ENCODE data around the gene F8. TPM values are rescaled to one million over a fixed set of nuclear protein-coding genes. Genes with fewer than 3 reads are reported as not detected.

F8 gene
- polyA plus RNA-seq (2013, experiment 1 of 2) = 1.0 TPM
- 1.4 TPM for polyA plus RNA-seq (2013, experiment 2 of 2)

DNA sequence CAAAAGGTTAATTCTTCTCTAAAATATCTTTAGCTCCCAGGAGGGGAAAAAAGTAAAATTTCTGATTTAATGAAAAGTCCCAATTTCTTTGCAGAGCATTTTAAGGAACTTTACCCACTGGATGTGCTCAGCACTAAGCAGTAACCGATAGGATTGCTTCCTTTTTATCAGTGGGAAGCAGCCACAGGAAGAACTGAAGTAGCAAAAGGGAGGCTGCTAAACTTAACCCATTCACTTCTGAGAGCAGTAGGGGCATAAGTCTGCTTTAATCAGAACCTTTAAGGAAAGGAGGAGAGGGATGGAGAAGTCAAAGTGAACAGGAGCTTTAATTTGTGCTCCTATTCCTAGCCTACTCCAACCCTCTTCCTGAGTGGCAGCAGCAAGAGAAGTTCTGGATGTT lies at the start of gene F8:
Gene F8, minus strand, starts transcription at position 139 of the 400 bp plus-strand sequence. CDS start 171 bp downstream, outside the sequence.
- no peaks in the 10 kb centered on the region for H3K36me3 ChIP-seq (ENCODE audit: insufficient read depth, low read length)
- no peaks in the 10 kb centered on the region for H3K4me1 ChIP-seq (ENCODE audit: insufficient read depth, low read length)
- no peak within 1 kb of the TSS for H3K4me3 ChIP-seq (ENCODE audit: low read length)
- no peaks in the 10 kb centered on the region for H3K27me3 ChIP-seq (ENCODE audit: insufficient read depth, low read length)
- no peaks in the 10 kb centered on the region for H3K9me3 ChIP-seq (ENCODE audit: insufficient read depth, low read depth, low read length)
- H3K9ac ChIP-seq (ENCODE audit: low read depth, low read length) = no peak within 1 kb of the TSS
- no peak within 1 kb of the TSS for H3K27ac ChIP-seq (ENCODE audit: low read depth, low read length)
- 13% methylated on average over 1 of the region's 1 CpG for WGBS

- 2% methylated on average over 24 of the region's 25 CpGs for WGBS
These were observed 49.3 kb upstream of the F8 start for GRCh38 chrX:155071694-155072280.

GRCh38 chrX:155070975-155071693 lies 48.6 kb upstream of the F8 start, which contains the start of the genes BRCC3, CMC4 and MTCP1:
Gene BRCC3, plus strand, starts transcription at chrX:155071508. Its CDS starts 20 bp downstream, at chrX:155071528.
Gene CMC4, minus strand, starts transcription at chrX:155071136. Its CDS starts 7,113 bp downstream, at chrX:155064023.
Gene MTCP1, minus strand, starts transcription at chrX:155071136. Its CDS starts 5,126 bp downstream, at chrX:155066010.
- no peaks in the 10 kb centered on the region for H3K9me3 ChIP-seq (ENCODE audit: insufficient read depth, low read depth, low read length)
- peak within 1 kb of the TSS; percentile 100 for H3K4me3 ChIP-seq (ENCODE audit: low read length)
- H3K36me3 ChIP-seq (ENCODE audit: insufficient read depth, low read length) = peaks cover 29% of the 10 kb centered on the region
- H3K9ac ChIP-seq (ENCODE audit: low read depth, low read length) = peak within 1 kb of the TSS; percentile 94
- H3K27ac ChIP-seq (ENCODE audit: low read depth, low read length) = peak within 1 kb of the TSS; percentile 81
- H3K4me1 ChIP-seq (ENCODE audit: insufficient read depth, low read length) = peaks cover 4% of the 10 kb centered on the region; the same call in 1 of the 2 replicates
- WGBS = under 1% methylated on average over 66 of the region's 81 CpGs
- H3K27me3 ChIP-seq (ENCODE audit: insufficient read depth, low read length) = no peaks in the 10 kb centered on the region

More at GRCh38 chrX:155071694-155072280, 49.3 kb upstream of the F8 start:
- H3K36me3 ChIP-seq (ENCODE audit: insufficient read depth, low read length) = peaks cover 35% of the 10 kb centered on the region
- H3K4me3 ChIP-seq (ENCODE audit: low read length) = peak overlapping the region; percentile 100
- no peaks in the 10 kb centered on the region for H3K9me3 ChIP-seq (ENCODE audit: insufficient read depth, low read depth, low read length)
- peak overlapping the region; percentile 94 for H3K9ac ChIP-seq (ENCODE audit: low read depth, low read length)
- no peaks in the 10 kb centered on the region for H3K27me3 ChIP-seq (ENCODE audit: insufficient read depth, low read length)
- peak overlapping the region; percentile 56 for H3K27ac ChIP-seq (ENCODE audit: low read depth, low read length)
- H3K4me1 ChIP-seq (ENCODE audit: insufficient read depth, low read length) = peaks cover 4% of the 10 kb centered on the region; the same call in 1 of the 2 replicates

- Histone ChIP-seq H3K27ac (ENCODE audit: low read depth, low read length) (peak overlapping the region; percentile 81), H3K4me3 (ENCODE audit: low read length) (peak overlapping the region; percentile 89), H3K9ac (ENCODE audit: low read depth, low read length) (peak overlapping the region; percentile 84), H3K9me3 (ENCODE audit: insufficient read depth, low read depth, low read length) (no peaks in the 10 kb centered on the region), H3K36me3 (ENCODE audit: insufficient read depth, low read length) (peaks cover 24% of the 10 kb centered on the region), H3K4me1 (ENCODE audit: insufficient read depth, low read length) (peaks cover 4% of the 10 kb centered on the region; the same call in 1 of the 2 replicates), H3K27me3 (ENCODE audit: insufficient read depth, low read length) (no peaks in the 10 kb centered on the region)
- WGBS = 1% methylated on average over 14 of the region's 16 CpGs
These were observed 48.1 kb upstream of the F8 start for GRCh38 chrX:155070663-155070974.

GRCh38 chrX:155070038-155070437 lies 47.5 kb upstream of the F8 start:
- H3K36me3 ChIP-seq (ENCODE audit: insufficient read depth, low read length) = peaks cover 18% of the 10 kb centered on the region
- H3K9me3 ChIP-seq (ENCODE audit: insufficient read depth, low read depth, low read length) = no peaks in the 10 kb centered on the region
- H3K27me3 ChIP-seq (ENCODE audit: insufficient read depth, low read length) = no peaks in the 10 kb centered on the region
- 7% methylated on average over 11 of the region's 12 CpGs for WGBS
- H3K9ac ChIP-seq (ENCODE audit: low read depth, low read length) = peak overlapping the region; percentile 84; the same call in 1 of the 2 replicates
- H3K27ac ChIP-seq (ENCODE audit: low read depth, low read length) = no peak overlapping the region
- H3K4me3 ChIP-seq (ENCODE audit: low read length) = peak overlapping the region; percentile 89
- peaks cover 4% of the 10 kb centered on the region; the same call in 1 of the 2 replicates for H3K4me1 ChIP-seq (ENCODE audit: insufficient read depth, low read length)

DNA sequence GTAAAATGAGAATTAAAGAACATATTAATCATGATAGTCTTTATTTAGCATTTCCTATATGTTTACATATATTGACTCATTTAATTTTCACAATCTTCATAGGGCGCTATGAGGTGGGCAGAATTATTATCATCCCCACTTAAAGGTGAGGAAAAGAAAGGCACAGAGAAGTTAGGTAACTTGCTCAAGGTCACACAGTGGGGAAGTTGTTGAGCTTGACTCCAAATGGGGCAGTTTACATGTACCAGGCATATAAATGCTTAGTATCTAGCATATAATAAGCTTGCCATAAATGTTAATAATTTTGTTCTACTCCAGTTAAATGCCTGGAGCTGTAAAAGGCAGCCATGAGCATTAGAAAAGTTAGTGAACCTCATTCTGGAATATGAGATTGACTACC lies 46.9 kb upstream of the F8 start:
- Histone ChIP-seq H3K36me3 (ENCODE audit: insufficient read depth, low read length) (peaks cover 12% of the 10 kb centered on the region), H3K9me3 (ENCODE audit: insufficient read depth, low read depth, low read length) (no peaks in the 10 kb centered on the region), H3K27ac (ENCODE audit: low read depth, low read length) (no peak overlapping the region), H3K4me3 (ENCODE audit: low read length) (peak overlapping the region; percentile 89), H3K4me1 (ENCODE audit: insufficient read depth, low read length) (peaks cover 4% of the 10 kb centered on the region; the same call in 1 of the 2 replicates), H3K27me3 (ENCODE audit: insufficient read depth, low read length) (no peaks in the 10 kb centered on the region), H3K9ac (ENCODE audit: low read depth, low read length) (no peak overlapping the region)
- WGBS = no CpG with 5 or more reads among the region's 1 CpG

DNA sequence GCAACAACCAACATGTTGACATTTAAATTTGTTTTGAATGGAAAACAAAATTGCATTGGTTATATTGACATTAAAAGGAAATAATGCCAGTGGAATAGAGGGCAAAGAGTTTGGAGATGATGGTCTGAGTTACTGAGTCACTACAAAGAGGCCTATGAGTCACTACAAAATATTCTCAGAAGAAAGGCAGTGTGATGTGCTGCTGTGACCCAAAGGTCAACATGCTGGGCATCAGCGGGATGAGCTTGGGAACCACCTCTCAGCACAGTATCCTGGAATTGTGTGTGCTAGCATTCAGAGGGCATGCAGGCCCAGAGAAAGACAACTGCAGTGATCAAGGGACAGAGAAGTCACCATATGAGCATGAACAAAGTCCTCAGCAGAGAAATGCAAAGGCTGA lies 45.6 kb upstream of the F8 start:
- Histone ChIP-seq H3K9ac (ENCODE audit: low read depth, low read length) (no peak overlapping the region), H3K27ac (ENCODE audit: low read depth, low read length) (no peak overlapping the region), H3K9me3 (ENCODE audit: insufficient read depth, low read depth, low read length) (no peaks in the 10 kb centered on the region), H3K27me3 (ENCODE audit: insufficient read depth, low read length) (no peaks in the 10 kb centered on the region), H3K36me3 (ENCODE audit: insufficient read depth, low read length) (no peaks in the 10 kb centered on the region), H3K4me1 (ENCODE audit: insufficient read depth, low read length) (peaks cover 4% of the 10 kb centered on the region; the same call in 1 of the 2 replicates), H3K4me3 (ENCODE audit: low read length) (no peak overlapping the region)
- WGBS = 71% methylated on average over 1 of the region's 1 CpG

DNA sequence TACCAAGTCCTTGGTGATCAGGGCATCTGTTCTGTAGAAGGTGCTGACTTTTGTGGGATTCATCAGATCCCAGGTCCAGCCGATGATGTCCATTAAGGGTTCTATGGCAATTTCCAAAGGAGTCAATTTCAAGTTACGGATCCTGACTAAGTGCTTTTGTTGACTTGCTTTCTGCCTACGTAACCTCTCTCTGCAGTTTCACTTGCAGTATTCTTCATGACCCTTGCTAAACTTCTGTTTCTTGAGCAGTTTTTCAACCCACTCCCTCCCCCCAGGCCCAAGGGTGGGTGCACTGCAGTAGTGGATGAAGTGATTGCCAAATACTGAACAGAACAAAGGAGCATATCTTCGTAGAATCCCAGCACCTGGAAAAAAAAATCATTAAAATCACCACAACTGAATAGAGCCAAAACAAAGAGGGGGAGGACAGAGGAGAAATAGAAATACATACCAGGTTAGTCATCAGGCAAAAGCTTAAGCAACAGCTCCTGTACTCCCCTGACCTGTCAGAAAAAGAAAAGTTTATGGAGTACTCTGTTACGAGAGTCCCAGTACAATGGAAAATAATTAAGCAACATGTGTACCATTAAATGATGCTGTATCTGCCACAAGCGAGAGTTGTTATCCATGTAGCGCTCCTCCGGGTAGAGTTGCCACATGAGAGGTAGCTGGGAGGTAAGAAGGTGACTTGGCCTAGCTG lies 42.7 kb upstream of the F8 start:
- WGBS = 92% methylated on average over 7 of the region's 8 CpGs
- Histone ChIP-seq H3K4me3 (ENCODE audit: low read length) (no peak overlapping the region), H3K27ac (ENCODE audit: low read depth, low read length) (no peak overlapping the region), H3K36me3 (ENCODE audit: insufficient read depth, low read length) (peaks cover 13% of the 10 kb centered on the region), H3K9ac (ENCODE audit: low read depth, low read length) (no peak overlapping the region), H3K4me1 (ENCODE audit: insufficient read depth, low read length) (peaks cover 4% of the 10 kb centered on the region; the same call in 1 of the 2 replicates), H3K27me3 (ENCODE audit: insufficient read depth, low read length) (no peaks in the 10 kb centered on the region), H3K9me3 (ENCODE audit: insufficient read depth, low read depth, low read length) (no peaks in the 10 kb centered on the region)

- Histone ChIP-seq H3K9ac (ENCODE audit: low read depth, low read length) (no peak overlapping the region), H3K27ac (ENCODE audit: low read depth, low read length) (no peak overlapping the region), H3K9me3 (ENCODE audit: insufficient read depth, low read depth, low read length) (no peaks in the 10 kb centered on the region), H3K36me3 (ENCODE audit: insufficient read depth, low read length) (peaks cover 17% of the 10 kb centered on the region), H3K4me1 (ENCODE audit: insufficient read depth, low read length) (no peaks in the 10 kb centered on the region), H3K27me3 (ENCODE audit: insufficient read depth, low read length) (no peaks in the 10 kb centered on the region), H3K4me3 (ENCODE audit: low read length) (no peak overlapping the region)
- WGBS = 93% methylated on average over 3 of the region's 4 CpGs
These were observed 39.2 kb upstream of the F8 start for GRCh38 chrX:155061760-155062159.

- Histone ChIP-seq H3K27ac (ENCODE audit: low read depth, low read length) (no peak overlapping the region), H3K36me3 (ENCODE audit: insufficient read depth, low read length) (peaks cover 17% of the 10 kb centered on the region), H3K4me1 (ENCODE audit: insufficient read depth, low read length) (no peaks in the 10 kb centered on the region), H3K27me3 (ENCODE audit: insufficient read depth, low read length) (no peaks in the 10 kb centered on the region), H3K4me3 (ENCODE audit: low read length) (peak overlapping the region; percentile 35), H3K9me3 (ENCODE audit: insufficient read depth, low read depth, low read length) (no peaks in the 10 kb centered on the region), H3K9ac (ENCODE audit: low read depth, low read length) (no peak overlapping the region)
- 25% methylated on average over 24 of the region's 25 CpGs for WGBS
These were observed 34.6 kb upstream of the F8 start for GRCh38 chrX:155056877-155057792.
